22Rv1 (cell line): ENCODE measurements around the gene GPC5.
"Not testable (repeated sequence)": the region's sequence is repeated elsewhere in the genome, so short reads cannot be mapped to it uniquely, and the experiment has no call there.

Experiments
- ZFX ChIP-seq: fragments of 450-650 bp; IDR thresholded peaks from 2 replicates; pipeline ENCODE4 v1.6.1; 2017; ENCODE audit warnings: antibody characterized with exemption, borderline replicate concordance
- TF ChIP-seq, protein P1 (sequence below): fragments of 450-650 bp; IDR thresholded peaks from 2 replicates; pipeline ENCODE4 v1.5.1; 2017; ENCODE audit warnings: mild to moderate bottlenecking

- TF ChIP-seq, protein P1, sequence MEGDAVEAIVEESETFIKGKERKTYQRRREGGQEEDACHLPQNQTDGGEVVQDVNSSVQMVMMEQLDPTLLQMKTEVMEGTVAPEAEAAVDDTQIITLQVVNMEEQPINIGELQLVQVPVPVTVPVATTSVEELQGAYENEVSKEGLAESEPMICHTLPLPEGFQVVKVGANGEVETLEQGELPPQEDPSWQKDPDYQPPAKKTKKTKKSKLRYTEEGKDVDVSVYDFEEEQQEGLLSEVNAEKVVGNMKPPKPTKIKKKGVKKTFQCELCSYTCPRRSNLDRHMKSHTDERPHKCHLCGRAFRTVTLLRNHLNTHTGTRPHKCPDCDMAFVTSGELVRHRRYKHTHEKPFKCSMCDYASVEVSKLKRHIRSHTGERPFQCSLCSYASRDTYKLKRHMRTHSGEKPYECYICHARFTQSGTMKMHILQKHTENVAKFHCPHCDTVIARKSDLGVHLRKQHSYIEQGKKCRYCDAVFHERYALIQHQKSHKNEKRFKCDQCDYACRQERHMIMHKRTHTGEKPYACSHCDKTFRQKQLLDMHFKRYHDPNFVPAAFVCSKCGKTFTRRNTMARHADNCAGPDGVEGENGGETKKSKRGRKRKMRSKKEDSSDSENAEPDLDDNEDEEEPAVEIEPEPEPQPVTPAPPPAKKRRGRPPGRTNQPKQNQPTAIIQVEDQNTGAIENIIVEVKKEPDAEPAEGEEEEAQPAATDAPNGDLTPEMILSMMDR = not testable (repeated sequence)
- not testable (repeated sequence) for TF ChIP-seq ZFX
Measured at GRCh38 chr13:91438674-91439073, 40.3 kb downstream of the GPC5 start.
